Measurements from ENCODE around the gene WNT9B. TPM values are rescaled to one million over a fixed set of nuclear protein-coding genes. Genes with fewer than 3 reads are reported as not detected.
A peak's percentile ranks its signal among the peaks of the same experiment; 100 is the strongest.

The WNT9B gene
- total and polyA plus RNA-seq, 4 donors: 0.05 to 0.84 (median 0.57) TPM; not detected in 1

DNA sequence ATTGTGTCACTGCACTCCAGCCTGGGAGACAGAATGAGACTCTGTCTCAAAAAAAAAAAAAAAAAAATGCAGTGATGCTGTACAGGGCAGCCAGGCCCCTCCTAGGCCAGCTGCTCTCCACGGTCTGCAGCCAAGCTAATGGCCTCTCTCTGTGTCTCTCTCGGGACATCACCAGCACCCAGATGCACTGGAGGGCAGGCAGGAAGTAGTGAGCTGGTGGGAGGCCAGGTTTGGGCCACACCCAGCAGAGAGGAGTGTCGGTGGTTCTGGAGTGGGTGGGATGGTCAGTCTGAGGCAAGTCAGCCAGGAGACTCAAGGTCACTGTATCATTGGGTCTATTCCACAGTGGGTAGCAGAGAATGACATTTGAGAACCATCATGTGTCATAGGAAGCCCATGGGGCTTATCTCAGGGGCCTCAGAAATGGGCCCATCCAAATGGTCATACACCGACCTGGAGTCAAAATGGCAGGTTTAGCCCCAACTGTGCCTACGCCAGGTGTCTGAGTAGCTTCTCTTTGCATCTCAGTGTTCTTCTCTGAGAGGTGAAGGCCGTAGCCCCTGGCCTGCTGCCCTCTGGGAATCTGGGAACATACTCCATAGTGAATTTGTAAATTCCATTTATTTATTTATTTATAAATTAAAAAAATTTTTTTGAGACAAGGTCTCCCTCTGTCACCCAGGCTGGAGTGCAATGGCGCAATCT lies 22.7 kb downstream of the WNT9B start:
- Histone ChIP-seq H3K4me3 (ENCODE audit: low read length in 2 of 2) (no peak overlapping the region), H3K27me3 (ENCODE audit: control insufficient read depth in 1 of 2, insufficient read depth in 2 of 2, low read length in 1 of 2) (no peaks in the 10 kb centered on the region), H3K9me3 (ENCODE audit: control insufficient read depth, low read length) (no peaks in the 10 kb centered on the region), H3K36me3 (ENCODE audit: control insufficient read depth in 1 of 2, insufficient read depth in 2 of 2, low read length in 1 of 2) (no peaks in the 10 kb centered on the region), H3K4me1 (ENCODE audit: control insufficient read depth in 1 of 2, insufficient read depth in 2 of 2, low read length in 2 of 2) (no peaks in the 10 kb centered on the region), H3K27ac (ENCODE audit: low read depth in 1 of 2, low read length in 2 of 2) (no peak overlapping the region)
- 86 to 87% methylated on average over 7 of the region's 7 CpGs for WGBS, 2 donors
- ATAC-seq (ENCODE audit: low FRiP score) (no peak), DNase-seq (no peak)
- intact Hi-C loops (cut with DNase I): no loop called here

GRCh38 chr17:46874906-46875305 lies 23.5 kb downstream of the WNT9B start:
- H3K27ac ChIP-seq (ENCODE audit: low read depth in 1 of 2, low read length in 2 of 2): no peak overlapping the region
- no peak for ATAC-seq (ENCODE audit: low FRiP score)
- H3K9me3 ChIP-seq (ENCODE audit: control insufficient read depth, low read length): no peaks in the 10 kb centered on the region
- H3K36me3 ChIP-seq (ENCODE audit: control insufficient read depth in 1 of 2, insufficient read depth in 2 of 2, low read length in 1 of 2): no peaks in the 10 kb centered on the region
- no peak for DNase-seq
- intact Hi-C loops (cut with DNase I): no loop called here
- 83 to 88% methylated on average over 16 of the region's 16 CpGs for WGBS, 2 donors
- no peak overlapping the region for H3K4me3 ChIP-seq (ENCODE audit: low read length in 2 of 2)
- no peaks in the 10 kb centered on the region for H3K4me1 ChIP-seq (ENCODE audit: control insufficient read depth in 1 of 2, insufficient read depth in 2 of 2, low read length in 2 of 2)
- no peaks in the 10 kb centered on the region for H3K27me3 ChIP-seq (ENCODE audit: control insufficient read depth in 1 of 2, insufficient read depth in 2 of 2, low read length in 1 of 2)

DNA sequence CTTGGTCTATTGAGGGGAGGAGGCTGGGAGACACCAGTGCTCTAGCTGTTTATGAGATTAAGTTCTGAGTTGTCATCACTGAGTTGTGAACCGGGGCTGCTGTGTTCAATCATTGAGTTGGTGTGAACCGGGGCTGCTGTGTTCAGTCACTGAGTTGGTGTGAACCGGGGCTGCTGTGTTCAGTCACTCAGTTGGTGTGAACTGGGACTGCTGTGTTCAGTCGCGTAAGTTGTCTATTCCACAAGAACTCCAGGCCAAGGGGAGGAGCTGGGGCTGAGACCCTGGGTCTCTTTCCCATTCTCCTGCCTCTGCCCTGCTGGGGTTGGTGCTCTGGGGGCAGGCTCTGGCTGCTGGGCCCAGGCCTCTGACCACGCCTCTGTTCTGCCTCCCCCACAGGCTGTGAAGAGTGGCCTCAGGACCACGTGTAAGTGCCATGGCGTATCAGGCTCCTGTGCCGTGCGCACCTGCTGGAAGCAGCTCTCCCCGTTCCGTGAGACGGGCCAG lies 24.5 kb downstream of the WNT9B start:
- intact Hi-C loops (cut with DNase I): no loop called here
- H3K4me1 ChIP-seq (ENCODE audit: control insufficient read depth in 1 of 2, insufficient read depth in 2 of 2, low read length in 2 of 2): no peaks in the 10 kb centered on the region
- no peaks in the 10 kb centered on the region for H3K9me3 ChIP-seq (ENCODE audit: control insufficient read depth, low read length)
- no peaks in the 10 kb centered on the region for H3K27me3 ChIP-seq (ENCODE audit: control insufficient read depth in 1 of 2, insufficient read depth in 2 of 2, low read length in 1 of 2)
- WGBS, 2 donors: 86 to 89% methylated on average over 13 of the region's 13 CpGs
- no peak overlapping the region for H3K4me3 ChIP-seq (ENCODE audit: low read length in 2 of 2)
- H3K27ac ChIP-seq (ENCODE audit: low read depth in 1 of 2, low read length in 2 of 2): no peak overlapping the region
- no peaks in the 10 kb centered on the region for H3K36me3 ChIP-seq (ENCODE audit: control insufficient read depth in 1 of 2, insufficient read depth in 2 of 2, low read length in 1 of 2)
- ATAC-seq (ENCODE audit: low FRiP score) (no peak), DNase-seq (no peak)

- Histone ChIP-seq H3K4me1 (ENCODE audit: control insufficient read depth in 1 of 2, insufficient read depth in 2 of 2, low read length in 2 of 2) (no peaks in the 10 kb centered on the region), H3K9me3 (ENCODE audit: control insufficient read depth, low read length) (no peaks in the 10 kb centered on the region), H3K27ac (ENCODE audit: low read depth in 1 of 2, low read length in 2 of 2) (no peak overlapping the region), H3K4me3 (ENCODE audit: low read length in 2 of 2) (no peak overlapping the region), H3K27me3 (ENCODE audit: control insufficient read depth in 1 of 2, insufficient read depth in 2 of 2, low read length in 1 of 2) (no peaks in the 10 kb centered on the region), H3K36me3 (ENCODE audit: control insufficient read depth in 1 of 2, insufficient read depth in 2 of 2, low read length in 1 of 2) (no peaks in the 10 kb centered on the region)
- intact Hi-C loops (cut with DNase I): no loop called here
- ATAC-seq (ENCODE audit: low FRiP score) (no peak), DNase-seq (peak in 1 of 2 donors; percentile 42)
- 49 to 52% methylated on average over 12 of the region's 12 CpGs for WGBS, 2 donors
Measured at GRCh38 chr17:46876353-46876887, 25.0 kb downstream of the WNT9B start.

- Histone ChIP-seq H3K27ac (ENCODE audit: low read depth in 1 of 2, low read length in 2 of 2) (no peak overlapping the region), H3K4me1 (ENCODE audit: control insufficient read depth in 1 of 2, insufficient read depth in 2 of 2, low read length in 2 of 2) (no peaks in the 10 kb centered on the region), H3K9me3 (ENCODE audit: control insufficient read depth, low read length) (no peaks in the 10 kb centered on the region), H3K27me3 (ENCODE audit: control insufficient read depth in 1 of 2, insufficient read depth in 2 of 2, low read length in 1 of 2) (no peaks in the 10 kb centered on the region), H3K4me3 (ENCODE audit: low read length in 2 of 2) (no peak overlapping the region), H3K36me3 (ENCODE audit: control insufficient read depth in 1 of 2, insufficient read depth in 2 of 2, low read length in 1 of 2) (no peaks in the 10 kb centered on the region)
- DNase-seq: peak in 1 of 2 donors; percentile 39
- intact Hi-C loops (cut with DNase I): no loop called here
- no peak for ATAC-seq (ENCODE audit: low FRiP score)
- 35 to 46% methylated on average over 4 of the region's 4 CpGs for WGBS, 2 donors
Measured at GRCh38 chr17:46876926-46877325, 25.5 kb downstream of the WNT9B start.

DNA sequence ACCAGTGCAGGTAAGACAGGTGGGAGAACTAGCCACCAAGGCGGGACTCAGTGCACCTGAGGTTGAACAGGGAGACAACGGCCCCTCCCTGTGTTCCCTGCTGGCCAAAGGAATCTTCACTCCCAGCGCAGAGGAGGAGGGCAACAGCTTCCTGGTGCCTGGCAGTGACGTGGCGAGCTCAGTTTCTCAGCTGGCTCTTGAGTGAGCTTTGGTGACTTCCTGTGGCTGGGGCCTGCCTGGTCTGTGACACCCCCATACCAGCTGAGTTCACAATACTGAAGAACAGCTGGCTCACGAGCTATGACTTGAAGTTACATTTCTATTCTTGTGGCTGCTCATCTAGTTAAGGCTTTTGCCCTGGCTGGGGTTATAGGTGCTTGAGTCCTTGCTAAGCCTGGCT lies 26.1 kb downstream of the WNT9B start:
- no peaks in the 10 kb centered on the region for H3K36me3 ChIP-seq (ENCODE audit: control insufficient read depth in 1 of 2, insufficient read depth in 2 of 2, low read length in 1 of 2)
- H3K27ac ChIP-seq (ENCODE audit: low read depth in 1 of 2, low read length in 2 of 2): no peak overlapping the region
- intact Hi-C loops (cut with DNase I): no loop called here
- H3K27me3 ChIP-seq (ENCODE audit: control insufficient read depth in 1 of 2, insufficient read depth in 2 of 2, low read length in 1 of 2): no peaks in the 10 kb centered on the region
- DNase-seq (peak in 1 of 2 donors; percentile 77), ATAC-seq (ENCODE audit: low FRiP score) (no peak)
- H3K9me3 ChIP-seq (ENCODE audit: control insufficient read depth, low read length): no peaks in the 10 kb centered on the region
- 80 to 82% methylated on average over 6 of the region's 6 CpGs for WGBS, 2 donors
- H3K4me1 ChIP-seq (ENCODE audit: control insufficient read depth in 1 of 2, insufficient read depth in 2 of 2, low read length in 2 of 2): no peaks in the 10 kb centered on the region
- no peak overlapping the region for H3K4me3 ChIP-seq (ENCODE audit: low read length in 2 of 2)

GRCh38 chr17:46878055-46878454 lies 26.7 kb downstream of the WNT9B start:
- Histone ChIP-seq H3K36me3 (ENCODE audit: control insufficient read depth in 1 of 2, insufficient read depth in 2 of 2, low read length in 1 of 2) (no peaks in the 10 kb centered on the region), H3K27me3 (ENCODE audit: control insufficient read depth in 1 of 2, insufficient read depth in 2 of 2, low read length in 1 of 2) (no peaks in the 10 kb centered on the region), H3K9me3 (ENCODE audit: control insufficient read depth, low read length) (no peaks in the 10 kb centered on the region), H3K27ac (ENCODE audit: low read depth in 1 of 2, low read length in 2 of 2) (no peak overlapping the region), H3K4me3 (ENCODE audit: low read length in 2 of 2) (no peak overlapping the region), H3K4me1 (ENCODE audit: control insufficient read depth in 1 of 2, insufficient read depth in 2 of 2, low read length in 2 of 2) (no peaks in the 10 kb centered on the region)
- WGBS, 2 donors: 74 to 77% methylated on average over 6 of the region's 6 CpGs
- ATAC-seq (ENCODE audit: low FRiP score) (no peak), DNase-seq (peak in 1 of 2 donors; percentile 84)
- intact Hi-C loops (cut with DNase I): no loop called here

- DNase-seq (no peak), ATAC-seq (ENCODE audit: low FRiP score) (no peak)
- Histone ChIP-seq H3K36me3 (ENCODE audit: control insufficient read depth in 1 of 2, insufficient read depth in 2 of 2, low read length in 1 of 2) (no peaks in the 10 kb centered on the region), H3K4me1 (ENCODE audit: control insufficient read depth in 1 of 2, insufficient read depth in 2 of 2, low read length in 2 of 2) (no peaks in the 10 kb centered on the region), H3K4me3 (ENCODE audit: low read length in 2 of 2) (no peak overlapping the region), H3K27ac (ENCODE audit: low read depth in 1 of 2, low read length in 2 of 2) (no peak overlapping the region), H3K9me3 (ENCODE audit: control insufficient read depth, low read length) (no peaks in the 10 kb centered on the region), H3K27me3 (ENCODE audit: control insufficient read depth in 1 of 2, insufficient read depth in 2 of 2, low read length in 1 of 2) (no peaks in the 10 kb centered on the region)
- WGBS, 2 donors: 82 to 86% methylated on average over 7 of the region's 7 CpGs
- intact Hi-C loops (cut with DNase I): no loop called here
Measured at GRCh38 chr17:46879101-46879500, 27.7 kb downstream of the WNT9B start.

- Histone ChIP-seq H3K4me3 (ENCODE audit: low read length in 2 of 2) (no peak overlapping the region), H3K27me3 (ENCODE audit: control insufficient read depth in 1 of 2, insufficient read depth in 2 of 2, low read length in 1 of 2) (no peaks in the 10 kb centered on the region), H3K36me3 (ENCODE audit: control insufficient read depth in 1 of 2, insufficient read depth in 2 of 2, low read length in 1 of 2) (no peaks in the 10 kb centered on the region), H3K9me3 (ENCODE audit: control insufficient read depth, low read length) (no peaks in the 10 kb centered on the region), H3K4me1 (ENCODE audit: control insufficient read depth in 1 of 2, insufficient read depth in 2 of 2, low read length in 2 of 2) (no peaks in the 10 kb centered on the region), H3K27ac (ENCODE audit: low read depth in 1 of 2, low read length in 2 of 2) (no peak overlapping the region)
- DNase-seq: no peak
- no peak for ATAC-seq (ENCODE audit: low FRiP score)
- 81 to 82% methylated on average over 5 of the region's 5 CpGs for WGBS, 2 donors
- intact Hi-C loops (cut with DNase I): no loop called here
Measured at GRCh38 chr17:46881015-46881414, 29.6 kb downstream of the WNT9B start.

All from aorta (tissue), 5 donors.